Measurements from ENCODE around the gene THSD4. TPM values are rescaled to one million over a fixed set of nuclear protein-coding genes. Genes with fewer than 3 reads are reported as not detected.
"Not testable (repeated sequence)": the region's sequence is repeated elsewhere in the genome, so short reads cannot be mapped to it uniquely, and the experiment has no call there.

THSD4 gene
- total RNA-seq, 1 donor from 2014 or later: 80.7 TPM

DNA sequence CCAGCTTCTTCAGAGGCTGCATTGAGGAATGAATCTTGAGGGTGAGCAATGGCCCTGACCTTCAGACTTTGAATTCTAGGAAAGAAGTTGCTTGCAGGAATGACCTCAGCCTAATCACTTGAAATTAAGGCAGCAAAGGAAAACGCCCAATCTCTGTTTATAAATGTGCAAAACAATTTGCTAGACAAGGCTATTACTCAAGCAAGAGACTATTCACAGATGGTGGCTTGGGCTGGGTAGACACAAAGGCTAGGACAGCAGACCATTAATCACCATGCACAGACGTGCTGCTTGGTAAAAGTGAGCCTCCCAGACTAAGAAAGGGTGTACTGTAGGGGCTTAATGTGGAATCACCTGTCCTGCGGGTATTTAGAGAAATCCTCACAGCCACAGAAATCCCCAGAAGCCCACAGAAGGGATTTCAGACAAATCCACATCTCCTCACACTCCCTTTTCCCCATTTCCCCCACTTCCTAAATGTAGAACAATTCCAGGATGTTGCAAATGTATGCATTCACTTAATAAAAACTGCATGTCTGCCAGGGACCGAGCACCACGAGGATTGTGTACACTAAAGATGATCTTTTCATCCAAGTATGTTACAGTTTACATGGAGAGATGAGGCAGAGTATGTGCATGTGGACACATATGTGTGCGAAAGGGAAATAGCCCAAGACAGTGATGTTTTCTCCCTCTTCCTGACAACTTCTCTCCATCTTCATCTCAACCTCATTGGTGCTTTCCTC lies 259.5 kb downstream of the THSD4 start:
- ATAC-seq: peak; percentile 65
- intact Hi-C loops (cut with micrococcal nuclease): no loop called here
- no peak for DNase-seq

DNA sequence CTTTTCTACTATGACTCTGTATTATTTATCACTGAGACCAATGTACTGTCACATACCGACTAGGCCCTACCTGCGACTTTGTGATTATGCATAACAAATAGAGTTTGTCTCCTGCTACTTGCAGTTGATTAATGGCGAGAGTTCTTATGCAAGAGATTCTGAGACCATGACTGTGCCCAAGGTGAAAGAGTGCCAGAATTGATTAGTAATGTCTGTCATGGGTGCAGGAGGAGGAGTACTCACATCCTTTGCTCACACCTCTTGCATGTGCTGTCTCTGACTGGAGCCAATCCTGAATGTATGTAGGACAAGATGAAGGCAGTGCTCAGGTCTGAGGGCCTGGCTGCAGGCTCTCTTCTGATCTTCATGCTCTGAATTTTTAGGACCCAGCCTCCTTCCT lies 260.7 kb downstream of the THSD4 start:
- DNase-seq: no peak
- intact Hi-C loops (cut with micrococcal nuclease): no loop called here
- no peak for ATAC-seq

- no peak for DNase-seq
- intact Hi-C loops (cut with micrococcal nuclease): no loop called here
- ATAC-seq: no peak
Measured at GRCh38 chr15:71379893-71380292, 264.6 kb downstream of the THSD4 start.

GRCh38 chr15:71380345-71380744 lies 265.1 kb downstream of the THSD4 start:
- no peak for DNase-seq
- intact Hi-C loops (cut with micrococcal nuclease): no loop called here
- ATAC-seq: no peak

GRCh38 chr15:71384501-71384900 lies 269.2 kb downstream of the THSD4 start:
- DNase-seq (no peak), ATAC-seq (no peak)
- intact Hi-C loops (cut with micrococcal nuclease): no loop called here

GRCh38 chr15:71385026-71385425 lies 269.8 kb downstream of the THSD4 start:
- intact Hi-C loops (cut with micrococcal nuclease): loop anchor here (5.0 kb wide), 1 partner anchor 57 kb away; no protein-coding TSS in a partner anchor
- ATAC-seq (peak; percentile 10), DNase-seq (no peak)

DNA sequence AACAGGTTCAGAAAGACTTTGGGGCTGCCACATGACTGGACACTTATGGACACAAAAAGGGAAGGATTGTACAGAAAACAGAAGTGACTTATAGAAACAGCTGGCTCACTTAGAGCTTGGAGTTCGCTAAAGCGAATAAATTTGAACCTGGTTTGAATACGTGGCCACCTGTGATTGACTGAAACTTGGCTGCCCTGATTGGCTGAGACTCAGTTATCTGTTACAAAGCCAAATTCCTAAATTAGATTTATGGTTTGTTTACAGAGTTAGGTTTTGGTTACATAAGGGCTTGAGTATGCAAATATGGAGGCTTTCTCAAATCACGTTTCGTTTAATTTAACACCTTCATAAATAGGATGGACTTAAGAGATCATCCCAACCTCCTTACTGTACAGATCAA lies 270.2 kb downstream of the THSD4 start:
- DNase-seq (no peak), ATAC-seq (peak; percentile 46)

GRCh38 chr15:71386005-71386404 lies 270.7 kb downstream of the THSD4 start:
- DNase-seq (no peak), ATAC-seq (no peak)
- intact Hi-C loops (cut with micrococcal nuclease): loop anchor here (5.0 kb wide), 1 partner anchor 56 kb away; no protein-coding TSS in a partner anchor

More for the DNA sequence above, 270.2 kb downstream of the THSD4 start:
- intact Hi-C loops (cut with micrococcal nuclease): loop anchor here (5.0 kb wide), 1 partner anchor 57 kb away; no protein-coding TSS in a partner anchor

DNA sequence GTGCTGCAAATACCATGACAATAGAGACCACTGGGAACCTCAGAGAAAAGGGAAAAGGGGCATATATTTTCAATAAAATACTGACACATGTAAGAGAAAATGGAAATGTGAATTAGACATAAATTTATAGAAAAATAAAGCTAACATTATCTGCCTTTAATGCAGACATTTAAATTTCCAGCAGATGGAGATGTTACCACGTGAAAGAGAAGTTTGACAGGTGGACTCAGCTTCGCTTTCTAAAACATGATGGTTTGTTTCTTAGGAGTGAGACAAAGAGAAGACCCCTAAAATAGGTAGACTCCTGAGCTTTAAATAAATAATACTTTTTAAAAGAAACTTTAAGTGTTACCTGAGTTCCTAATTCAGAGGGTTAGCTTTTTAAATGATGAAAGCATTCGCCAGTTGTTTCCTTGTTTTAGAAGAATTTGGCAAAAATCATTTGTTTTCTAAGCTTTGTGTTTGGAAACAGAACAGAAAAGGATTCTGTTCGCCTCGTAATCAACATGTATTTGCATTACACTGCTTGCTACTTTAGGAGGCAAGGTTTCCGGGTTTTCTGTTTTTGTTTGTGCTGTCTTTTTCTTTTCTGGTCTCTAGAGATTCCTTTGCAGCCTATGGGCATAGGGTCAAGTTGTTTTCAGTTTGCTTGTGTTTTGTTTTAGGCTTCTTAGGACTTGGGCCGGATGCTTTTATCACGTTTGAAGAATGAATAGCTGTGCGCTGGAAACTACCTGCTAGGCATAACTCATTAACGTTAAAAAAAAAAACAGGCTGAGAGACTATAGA lies 271.4 kb downstream of the THSD4 start:
- intact Hi-C loops (cut with micrococcal nuclease): loop anchor here (5.0 kb wide), 1 partner anchor 56 kb away; no protein-coding TSS in a partner anchor
- peak; percentile 52 for ATAC-seq
- DNase-seq: no peak

GRCh38 chr15:71387810-71388209 lies 272.5 kb downstream of the THSD4 start:
- DNase-seq: no peak
- intact Hi-C loops (cut with micrococcal nuclease): loop anchor here (5.0 kb wide), 1 partner anchor 54 kb away; no protein-coding TSS in a partner anchor
- ATAC-seq: no peak

GRCh38 chr15:71390096-71390495 lies 274.8 kb downstream of the THSD4 start:
- DNase-seq: no peak
- no peak for ATAC-seq
- intact Hi-C loops (cut with micrococcal nuclease): no loop called here

GRCh38 chr15:71391421-71392088 lies 276.3 kb downstream of the THSD4 start:
- peak; percentile 56 for ATAC-seq
- intact Hi-C loops (cut with micrococcal nuclease): no loop called here
- DNase-seq: no peak

DNA sequence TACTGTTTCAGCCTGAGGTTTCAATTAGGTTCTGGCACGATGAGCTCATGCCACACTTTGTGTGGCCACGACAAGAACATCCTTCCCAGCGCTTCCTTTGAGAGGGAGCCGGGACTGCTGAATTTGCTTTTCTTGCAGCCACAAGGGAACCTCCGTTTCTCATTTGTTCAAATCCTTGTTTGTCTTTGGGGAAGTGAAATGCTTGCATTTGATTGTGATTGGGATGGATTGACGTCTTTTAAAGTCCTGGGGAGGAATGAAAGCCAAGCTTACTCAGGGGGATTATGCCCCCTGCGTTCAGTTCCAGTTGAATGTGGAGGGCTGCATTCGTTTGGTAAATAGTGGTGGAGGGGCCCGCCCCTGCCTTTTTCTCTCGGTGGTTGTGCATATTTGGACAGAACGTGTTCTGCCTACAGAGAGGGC lies 277.6 kb downstream of the THSD4 start:
- DNase-seq (no peak), ATAC-seq (no peak)
- intact Hi-C loops (cut with micrococcal nuclease): no loop called here

DNA sequence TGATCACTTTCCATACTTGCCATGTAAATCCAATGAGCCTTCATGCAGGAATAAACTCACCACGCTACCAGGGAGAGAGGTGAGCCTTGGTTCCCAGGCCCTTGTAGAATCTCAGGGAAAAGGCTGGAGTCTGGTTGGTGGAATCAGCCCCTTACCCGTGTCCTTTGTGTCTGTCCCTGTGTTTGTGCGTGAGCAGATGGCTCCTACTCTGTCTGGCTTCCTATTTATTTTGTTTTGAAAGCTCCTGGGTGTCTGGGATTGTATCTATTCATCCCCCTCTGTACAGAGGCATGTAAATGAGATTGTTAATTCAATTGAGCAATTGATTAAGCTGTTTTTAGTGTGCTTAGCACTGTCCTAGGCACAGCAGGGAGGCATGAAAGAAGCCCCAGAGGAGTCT lies 278.1 kb downstream of the THSD4 start:
- ATAC-seq: no peak
- DNase-seq: no peak
- intact Hi-C loops (cut with micrococcal nuclease): no loop called here

DNA sequence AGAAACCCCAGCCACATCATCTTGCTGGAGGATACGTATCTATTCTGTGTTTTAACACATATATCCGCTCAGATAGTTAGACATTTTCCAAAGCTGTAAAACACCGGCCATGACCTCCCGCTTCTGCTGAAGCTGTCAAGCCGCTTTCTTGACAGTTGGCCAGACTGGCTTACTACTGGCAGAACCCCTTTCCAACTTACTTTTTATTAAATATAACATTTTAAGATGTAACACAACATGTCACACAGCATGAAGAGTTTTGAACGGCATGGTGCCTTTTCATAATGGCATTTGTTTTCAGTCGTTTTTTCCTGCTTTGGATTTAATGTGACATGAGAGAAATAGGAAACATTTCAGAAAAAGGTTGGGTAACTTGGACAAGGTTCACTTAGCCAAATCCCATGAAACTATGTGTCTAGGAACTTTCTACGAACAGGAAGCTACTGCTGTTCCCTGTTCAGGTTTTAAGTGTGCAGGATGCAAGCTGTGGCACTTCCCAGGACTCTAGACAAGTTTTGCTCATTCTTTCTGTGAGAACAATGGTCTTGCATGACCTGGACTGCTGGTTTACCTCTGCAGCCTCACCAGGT lies 281.4 kb downstream of the THSD4 start:
- intact Hi-C loops (cut with micrococcal nuclease): no loop called here
- no peak for DNase-seq

DNA sequence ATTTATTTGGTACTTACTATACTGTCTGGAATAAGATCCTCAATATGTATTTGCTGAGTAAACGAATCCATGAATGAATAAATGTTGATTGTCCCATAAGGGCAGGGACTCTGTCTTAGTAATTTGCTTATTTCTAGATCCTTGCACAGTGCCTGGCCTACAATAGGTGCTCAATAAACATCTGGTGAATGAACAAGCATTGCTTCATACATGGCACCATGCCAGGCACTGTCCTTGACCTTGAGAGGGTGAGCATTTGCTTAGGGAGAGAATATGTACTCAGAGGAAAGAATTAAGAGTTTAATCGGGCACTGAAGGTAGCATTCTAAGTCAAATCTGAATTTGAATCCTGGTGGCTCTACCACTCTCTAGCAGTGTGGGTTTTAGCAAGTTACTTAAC lies 282.1 kb downstream of the THSD4 start:
- ATAC-seq (no peak), DNase-seq (no peak)
- intact Hi-C loops (cut with micrococcal nuclease): no loop called here

More for the DNA sequence above, 281.4 kb downstream of the THSD4 start:
- no peak for ATAC-seq

- DNase-seq (no peak), ATAC-seq (peak; percentile 54)
- intact Hi-C loops (cut with micrococcal nuclease): no loop called here
Measured at GRCh38 chr15:71400294-71400693, 285.0 kb downstream of the THSD4 start.

GRCh38 chr15:71401728-71402127 lies 286.5 kb downstream of the THSD4 start:
- intact Hi-C loops (cut with micrococcal nuclease): not testable (repeated sequence)

GRCh38 chr15:71409541-71409940 lies 294.3 kb downstream of the THSD4 start:
- DNase-seq (no peak), ATAC-seq (no peak)
- intact Hi-C loops (cut with micrococcal nuclease): no loop called here

More at GRCh38 chr15:71401728-71402127, 286.5 kb downstream of the THSD4 start:
- ATAC-seq, DNase-seq: not testable (repeated sequence)

Data from left ventricle myocardium superior (tissue), 1 donor.